GM21528 (cell line): ENCODE measurements around the gene DLG2.

Source experiments
- ATAC-seq: cut with Tn5 transposase; IDR thresholded peaks from one replicate; pipeline ENCODE4 v1.9.1; 2021; ENCODE audit warnings: mild to moderate bottlenecking, moderate library complexity; ENCODE audit not compliant: unreplicated experiment, low FRiP score

DLG2 gene

DNA sequence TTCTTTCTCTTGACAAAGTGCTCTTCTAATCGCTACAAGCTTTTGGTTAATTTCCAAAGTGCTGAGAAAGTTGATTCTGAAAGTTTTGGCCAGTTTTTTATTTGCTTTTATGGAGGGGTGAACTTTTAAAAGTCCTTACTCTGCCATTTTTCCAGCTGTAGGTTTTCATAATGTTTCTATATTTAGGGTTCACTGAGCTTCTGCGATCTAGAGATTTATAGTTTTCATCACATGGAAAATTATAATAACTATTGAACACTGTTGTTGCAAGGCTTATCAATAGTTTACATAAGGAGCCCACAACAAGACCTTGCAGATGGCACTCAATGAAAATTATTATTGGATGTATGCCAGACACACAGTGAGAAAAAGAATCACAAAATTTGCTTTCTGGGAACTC lies 55.1 kb downstream of the DLG2 start:
- ATAC-seq: no peak

- no peak for ATAC-seq
Measured at GRCh38 chr11:85569525-85569924, 57.6 kb downstream of the DLG2 start.

- no peak for ATAC-seq
Measured at GRCh38 chr11:85558411-85558810, 68.7 kb downstream of the DLG2 start.

DNA sequence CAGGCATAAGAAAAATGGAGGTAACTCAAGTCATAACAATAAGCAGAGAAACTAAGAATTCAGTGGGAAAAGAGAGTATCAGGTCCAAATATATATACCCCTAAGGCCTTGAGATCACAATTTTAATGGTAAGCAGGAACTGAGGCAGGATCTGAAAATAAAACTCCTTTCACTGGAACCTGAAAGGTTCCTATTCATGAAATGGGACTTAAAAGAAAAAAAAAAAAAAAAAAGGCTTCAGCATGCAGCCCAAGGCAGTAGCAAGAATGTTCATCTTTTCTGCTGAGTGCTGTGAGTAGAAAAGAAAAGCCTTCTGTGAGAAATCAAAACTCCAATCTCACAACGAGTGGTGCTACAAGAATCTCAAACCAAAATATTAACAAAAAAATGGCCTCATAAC lies 75.3 kb downstream of the DLG2 start:
- ATAC-seq: no peak

GRCh38 chr11:85541683-85542082 lies 85.5 kb downstream of the DLG2 start:
- ATAC-seq: no peak

GRCh38 chr11:85540635-85541205 lies 86.4 kb downstream of the DLG2 start:
- ATAC-seq: no peak

DNA sequence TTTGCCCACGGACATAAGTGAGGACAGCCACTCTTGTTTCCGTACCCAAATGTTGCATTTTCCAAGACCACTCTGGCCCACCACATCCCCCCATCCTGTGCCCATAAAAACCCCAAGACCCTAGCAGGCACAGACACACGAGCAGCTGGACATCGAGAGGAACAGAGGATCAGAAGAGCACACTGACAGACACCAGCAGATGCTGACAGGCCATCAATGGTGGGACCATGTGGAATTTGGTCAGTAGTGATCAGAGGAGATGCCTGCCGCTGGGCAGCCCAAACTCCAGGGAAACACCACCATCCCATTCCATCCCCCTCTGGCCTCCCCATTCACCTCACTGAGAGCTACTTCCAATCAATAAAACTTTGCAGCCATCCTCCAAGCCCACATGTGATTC lies 87.0 kb downstream of the DLG2 start:
- no peak for ATAC-seq

DNA sequence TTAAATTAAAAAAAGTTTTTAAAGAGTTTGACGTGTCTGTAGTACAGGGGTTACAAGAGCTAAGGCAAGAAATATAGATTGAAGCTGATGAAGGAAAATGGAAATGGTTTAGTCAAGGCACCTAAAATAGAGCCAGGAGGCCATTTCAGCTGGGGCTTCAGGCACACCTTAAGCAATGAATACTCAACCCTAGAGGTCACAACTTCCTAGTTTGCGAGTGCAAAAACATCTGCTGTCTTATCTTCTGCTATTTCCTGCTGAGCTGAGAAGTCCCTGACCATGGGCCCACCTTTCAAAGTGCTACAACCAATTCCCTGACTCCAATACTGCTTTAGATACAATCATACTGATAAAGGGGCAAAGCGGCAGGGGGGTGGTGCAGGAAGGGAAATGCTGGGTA lies 87.4 kb downstream of the DLG2 start:
- no peak for ATAC-seq

- ATAC-seq: no peak
Measured at GRCh38 chr11:85539029-85539689, 88.0 kb downstream of the DLG2 start.

GRCh38 chr11:85536438-85536837 lies 90.7 kb downstream of the DLG2 start:
- no peak for ATAC-seq

DNA sequence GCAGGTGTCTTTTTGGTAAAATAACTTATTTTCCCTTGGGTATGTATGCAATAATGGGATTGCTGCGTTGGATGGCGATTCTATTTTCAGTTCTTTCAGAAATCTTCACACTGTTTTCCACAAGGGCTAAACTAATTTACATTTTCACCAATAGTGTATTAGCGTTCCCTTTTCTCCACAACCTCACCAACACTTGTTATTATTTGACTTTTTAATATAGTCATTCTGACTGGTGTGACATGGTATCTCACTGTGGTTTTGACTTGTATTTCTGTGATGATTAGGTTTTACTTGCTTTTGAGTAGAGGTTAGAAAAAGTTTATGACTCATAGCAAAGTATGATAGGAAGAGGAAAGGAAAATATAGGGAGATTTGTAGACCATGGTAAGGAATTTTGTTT lies 92.3 kb downstream of the DLG2 start:
- ATAC-seq: no peak

DNA sequence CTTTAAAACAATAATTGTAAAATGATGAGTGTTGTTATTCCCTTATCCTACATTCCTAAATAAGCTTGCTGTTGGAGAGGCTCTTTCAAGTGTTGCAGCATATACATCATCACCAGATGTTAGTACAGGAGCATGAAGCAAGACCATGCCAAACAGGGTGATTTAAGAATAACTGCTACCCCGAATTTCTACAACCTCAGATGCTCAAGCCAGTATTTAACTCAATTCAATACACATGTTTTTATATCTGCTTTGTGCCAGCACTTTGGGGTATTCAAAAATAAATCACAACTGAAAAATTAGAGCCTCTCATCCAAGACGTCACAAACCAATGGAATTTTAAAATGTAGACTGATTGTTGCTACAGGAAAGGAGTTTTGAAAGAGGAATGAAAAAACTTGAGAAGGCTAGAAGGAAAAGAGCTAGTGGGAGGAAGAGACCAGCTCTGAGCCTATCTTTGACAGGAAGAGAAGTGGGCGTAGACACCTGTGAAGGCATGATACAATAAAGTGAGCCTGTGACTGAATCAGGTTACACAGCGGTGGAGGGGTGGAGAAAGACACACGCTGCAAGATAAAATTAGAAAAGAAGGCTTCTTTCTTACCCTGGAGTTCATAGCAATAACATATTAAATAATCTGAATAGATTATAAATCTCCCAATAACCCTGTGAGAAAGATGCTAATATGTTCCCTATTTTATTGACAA lies 95.8 kb downstream of the DLG2 start:
- no peak for ATAC-seq

DNA sequence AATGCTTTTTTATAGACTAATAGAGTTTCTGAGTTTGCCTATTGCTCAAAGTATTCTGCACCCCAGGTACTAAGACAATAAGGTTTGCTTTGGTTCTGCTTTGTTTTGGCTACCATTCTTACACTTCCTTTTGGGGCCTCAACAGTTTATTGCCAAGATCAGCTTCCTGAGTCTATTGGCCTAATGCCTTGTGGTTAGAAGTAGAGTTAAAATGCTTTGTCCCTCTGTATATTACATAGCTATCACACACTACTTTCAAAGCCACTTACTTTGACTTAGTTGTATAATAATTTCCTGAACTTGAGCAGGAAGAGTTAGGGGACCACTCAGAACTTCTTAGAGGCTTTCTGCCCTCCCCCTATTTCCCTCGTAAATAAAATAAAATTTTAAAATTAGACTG lies 96.5 kb downstream of the DLG2 start:
- no peak for ATAC-seq

- no peak for ATAC-seq
Measured at GRCh38 chr11:85526564-85526963, 100.6 kb downstream of the DLG2 start.

GRCh38 chr11:85525686-85526085 lies 101.5 kb downstream of the DLG2 start:
- ATAC-seq: no peak

GRCh38 chr11:85517272-85517671 lies 109.9 kb downstream of the DLG2 start:
- ATAC-seq: no peak

- no peak for ATAC-seq
Measured at GRCh38 chr11:85495918-85496317, 131.2 kb downstream of the DLG2 start.

DNA sequence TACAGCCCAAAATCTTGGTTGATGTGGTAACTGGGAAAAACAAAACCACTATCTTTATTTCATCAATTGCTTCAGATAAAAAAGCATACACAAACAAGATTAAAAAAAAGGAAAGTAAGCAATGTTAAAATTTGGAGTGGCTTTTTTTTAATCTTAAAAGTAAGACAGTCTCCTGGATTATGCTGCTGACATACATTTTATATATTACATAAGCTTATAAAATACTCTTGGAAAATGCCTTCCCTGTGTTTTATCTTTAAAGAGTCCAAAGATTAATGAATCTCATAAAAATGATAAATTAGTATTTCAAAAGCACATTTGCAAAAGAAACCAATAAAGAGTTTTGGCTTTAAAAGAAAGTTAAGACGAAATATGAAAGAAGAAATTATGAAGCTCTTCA lies 132.7 kb downstream of the DLG2 start:
- no peak for ATAC-seq

GRCh38 chr11:85485902-85486301 lies 141.2 kb downstream of the DLG2 start:
- ATAC-seq: no peak

DNA sequence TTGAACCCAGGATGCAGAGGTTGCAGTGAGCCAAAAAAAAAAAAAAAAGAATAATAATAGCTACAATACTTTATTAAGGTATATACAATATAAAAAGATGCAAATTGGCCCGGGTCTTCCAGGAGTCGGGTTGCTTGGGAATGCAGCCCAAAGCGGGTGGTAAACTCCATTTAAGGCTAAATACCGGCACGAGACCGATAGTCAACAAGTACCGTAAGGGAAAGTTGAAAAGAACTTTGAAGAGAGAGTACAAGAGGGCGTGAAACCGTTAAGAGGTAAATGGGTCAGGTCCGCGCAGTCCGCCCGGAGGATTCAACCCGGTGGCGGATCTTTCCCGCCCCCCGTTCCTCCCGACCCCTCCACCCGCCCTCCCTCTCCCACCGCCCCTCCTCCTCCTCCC lies 143.3 kb downstream of the DLG2 start:
- no peak for ATAC-seq

GRCh38 chr11:85481862-85482261 lies 145.3 kb downstream of the DLG2 start:
- ATAC-seq: no peak
